ENCODE data around the gene FMN1.

DNA sequence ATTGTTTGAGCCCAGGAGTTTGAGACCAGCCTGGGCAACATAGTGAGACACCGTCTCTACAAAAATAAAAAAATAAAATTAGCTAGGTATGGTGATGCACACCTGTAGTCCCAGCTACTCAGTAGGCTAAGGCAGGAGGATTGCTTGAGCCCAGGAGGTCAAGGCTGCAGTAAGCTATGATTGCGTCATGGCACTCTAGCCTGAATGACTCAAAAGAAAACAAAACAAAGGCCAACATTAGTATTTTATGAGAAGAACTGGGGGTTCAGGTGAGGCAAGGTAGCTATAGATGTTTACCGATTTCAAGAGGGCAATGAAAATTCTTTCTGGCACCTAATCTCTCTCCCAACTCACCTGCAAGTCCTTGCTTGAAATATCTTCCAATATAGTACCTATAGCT is 399.5 kb downstream of the FMN1 start:
- TF ChIP-seq EZH2 (IDR thresholded peaks at IDR 0.05; ENCODE audit: insufficient read depth, poor library complexity, severe bottlenecking): no peak
- no peak for TF ChIP-seq EZH2phosphoT487 (IDR thresholded peaks at IDR 0.05; ENCODE audit: insufficient read depth, low read depth)
